BLaER1 (cell line): ENCODE data around the gene PPP6R3.

ENCODE experiments used
- H3K27ac ChIP-seq: shearing (Covaris generic); formaldehyde crosslinking; 2 replicates; pipeline ENCODE4 v1.8.1; 2022
- H3K27me3 ChIP-seq: shearing (Covaris generic); formaldehyde crosslinking; 2 replicates; pipeline ENCODE4 v1.8.1; 2022
- H3K36me3 ChIP-seq: shearing (Covaris generic); formaldehyde crosslinking; 2 replicates; pipeline ENCODE4 v1.8.1; 2022
- H3K4me1 ChIP-seq: shearing (Covaris generic); formaldehyde crosslinking; 2 replicates; pipeline ENCODE4 v1.8.1; 2022
- H3K4me2 ChIP-seq: shearing (Covaris generic); formaldehyde crosslinking; 2 replicates; pipeline ENCODE4 v1.8.1; 2022
- H3K4me3 ChIP-seq: shearing (Covaris generic); formaldehyde crosslinking; 2 replicates; pipeline ENCODE4 v1.8.1; 2022
- H3K9ac ChIP-seq: shearing (Covaris generic); formaldehyde crosslinking; 2 replicates; pipeline ENCODE4 v1.8.1; 2022
- H3K9me3 ChIP-seq: shearing (Covaris generic); formaldehyde crosslinking; 2 replicates; pipeline ENCODE4 v1.8.1; 2022
- H4K20me1 ChIP-seq: shearing (Covaris generic); formaldehyde crosslinking; 2 replicates; pipeline ENCODE4 v1.8.1; 2022
- Cebpa-rat ChIP-seq: shearing (Covaris generic); IDR thresholded peaks from 2 replicates; pipeline ENCODE4 v1.8.1; 2022

Gene PPP6R3

DNA sequence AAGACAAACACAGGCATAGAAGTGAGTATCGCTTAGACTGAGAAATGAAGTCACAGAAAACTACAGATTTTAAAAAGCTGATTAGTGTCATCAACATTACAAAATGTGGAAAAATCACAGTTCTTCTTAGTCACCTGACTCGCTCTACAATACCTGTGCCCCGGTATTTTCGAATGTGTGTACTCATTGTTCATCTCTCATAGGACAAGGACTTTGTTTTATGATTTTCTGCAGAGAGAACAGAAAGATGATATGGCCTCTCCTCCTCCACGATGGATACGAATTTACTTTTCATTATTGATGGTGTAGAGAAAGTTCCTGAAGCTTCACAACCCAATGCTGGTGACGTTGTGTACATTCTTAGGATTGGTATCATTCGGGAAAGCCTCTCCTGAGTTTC lies 194.4 kb downstream of the PPP6R3 start:
- no peaks in the 10 kb centered on the region; the same call in 1 of the 2 replicates for H3K27me3 ChIP-seq
- no peak overlapping the region for H3K9ac ChIP-seq
- H3K4me3 ChIP-seq, result no peak overlapping the region
- H3K27ac ChIP-seq, result no peak overlapping the region
- peaks cover 11% of the 10 kb centered on the region for H4K20me1 ChIP-seq
- peaks cover 20% of the 10 kb centered on the region for H3K9me3 ChIP-seq
- no peak for TF ChIP-seq Cebpa-rat
- H3K4me1 ChIP-seq, result peaks cover 47% of the 10 kb centered on the region
- no peak overlapping the region for H3K4me2 ChIP-seq
- H3K36me3 ChIP-seq, result no peaks in the 10 kb centered on the region

DNA sequence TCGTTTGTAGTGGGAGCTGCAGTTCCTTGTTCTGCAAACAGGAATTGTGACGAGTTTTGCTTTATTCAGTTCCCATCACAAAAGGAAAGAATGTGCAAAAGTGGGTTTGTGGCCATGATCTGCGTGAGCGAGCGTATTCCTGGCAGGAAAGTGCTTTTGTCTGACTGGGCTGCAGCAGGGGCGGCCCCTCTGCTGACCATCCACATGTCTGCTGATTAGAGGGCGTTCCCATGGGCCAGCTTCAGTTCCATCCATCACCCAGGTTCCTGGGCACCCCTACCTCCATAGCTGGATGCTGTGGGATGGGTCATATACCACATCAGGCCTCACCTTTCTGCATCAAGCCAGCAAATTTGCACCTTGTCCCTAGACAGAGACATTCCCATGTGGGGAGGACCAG lies 194.9 kb downstream of the PPP6R3 start:
- TF ChIP-seq Cebpa-rat, result no peak
- peaks cover 51% of the 10 kb centered on the region for H3K4me1 ChIP-seq
- H3K27me3 ChIP-seq, result no peaks in the 10 kb centered on the region; the same call in 1 of the 2 replicates
- H3K4me2 ChIP-seq, result no peak overlapping the region
- no peak overlapping the region for H3K27ac ChIP-seq
- peaks cover 20% of the 10 kb centered on the region for H3K9me3 ChIP-seq
- H3K36me3 ChIP-seq, result no peaks in the 10 kb centered on the region
- H4K20me1 ChIP-seq, result peaks cover 11% of the 10 kb centered on the region
- H3K4me3 ChIP-seq, result no peak overlapping the region
- H3K9ac ChIP-seq, result no peak overlapping the region

DNA sequence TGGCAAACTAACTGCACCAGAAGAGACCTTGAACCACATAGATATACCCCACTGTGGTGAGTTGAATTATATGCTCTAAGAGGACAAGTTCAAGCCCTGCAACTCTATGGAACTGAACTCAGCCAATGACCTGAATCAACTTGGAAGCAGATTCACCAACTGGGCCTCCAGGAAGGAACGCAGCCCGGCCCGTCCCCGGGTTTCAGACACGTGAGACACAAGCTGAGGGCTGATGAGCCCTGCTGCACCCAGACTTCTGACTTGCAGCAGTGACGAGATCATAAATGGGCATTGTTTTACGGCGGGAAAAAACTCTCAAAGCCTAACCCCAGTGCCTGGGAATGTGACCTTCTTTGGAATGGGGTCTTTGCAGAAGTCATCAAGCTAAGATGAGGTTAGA lies 195.3 kb downstream of the PPP6R3 start:
- H3K9me3 ChIP-seq, result peaks cover 20% of the 10 kb centered on the region
- no peaks in the 10 kb centered on the region for H3K36me3 ChIP-seq
- no peak for TF ChIP-seq Cebpa-rat
- no peak overlapping the region for H3K9ac ChIP-seq
- no peak overlapping the region for H3K27ac ChIP-seq
- H3K4me2 ChIP-seq, result no peak overlapping the region
- no peaks in the 10 kb centered on the region; the same call in 1 of the 2 replicates for H3K27me3 ChIP-seq
- H3K4me1 ChIP-seq, result peaks cover 55% of the 10 kb centered on the region
- H3K4me3 ChIP-seq, result no peak overlapping the region
- peaks cover 11% of the 10 kb centered on the region for H4K20me1 ChIP-seq

DNA sequence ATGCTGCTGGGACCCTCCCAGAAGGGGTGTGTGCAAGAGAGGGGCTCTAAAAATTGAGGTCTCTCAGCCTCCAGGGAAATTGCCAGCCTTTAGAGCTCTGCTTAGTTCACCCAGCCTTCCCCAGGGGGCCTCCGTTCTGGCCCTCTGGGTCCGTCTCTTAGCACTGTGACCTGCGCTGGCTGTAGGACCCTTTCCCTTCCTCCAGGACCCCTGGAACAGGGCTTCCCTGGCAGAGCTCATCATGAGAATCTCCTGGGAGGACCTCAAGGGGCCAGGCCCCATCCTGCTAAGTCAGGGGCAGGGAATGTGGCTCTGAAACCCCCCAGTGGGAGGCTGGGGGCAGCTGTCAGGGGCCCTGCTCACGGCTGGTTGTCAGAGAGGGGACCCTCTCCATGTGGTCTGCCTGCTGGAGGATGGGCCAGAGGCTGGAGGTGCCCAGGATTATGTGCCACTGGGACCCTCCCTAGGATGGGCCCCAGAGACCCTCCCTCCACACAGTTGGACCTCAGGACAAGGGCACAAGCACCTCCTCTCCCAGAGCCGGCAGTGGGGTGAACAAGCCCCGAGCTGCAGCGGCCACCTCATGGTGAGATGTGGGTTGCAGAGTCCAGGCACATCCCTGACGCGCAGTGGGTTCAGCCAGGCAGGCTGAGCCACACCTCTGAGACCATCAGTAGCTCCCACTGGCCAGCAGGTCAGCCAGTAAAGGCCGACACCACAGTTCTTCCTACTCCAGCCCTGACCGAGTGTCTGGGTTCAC lies 196.6 kb downstream of the PPP6R3 start:
- Histone ChIP-seq H3K9me3 (peaks cover 24% of the 10 kb centered on the region), H3K27ac (no peak overlapping the region), H3K4me3 (no peak overlapping the region), H3K4me2 (0 out of 2 replicates have a peak overlapping the region, but pooled peaks have one; percentile 7), H3K27me3 (no peaks in the 10 kb centered on the region; the same call in 1 of the 2 replicates), H4K20me1 (peaks cover 11% of the 10 kb centered on the region), H3K4me1 (peaks cover 58% of the 10 kb centered on the region), H3K9ac (no peak overlapping the region), H3K36me3 (no peaks in the 10 kb centered on the region)
- TF ChIP-seq Cebpa-rat, result no peak

DNA sequence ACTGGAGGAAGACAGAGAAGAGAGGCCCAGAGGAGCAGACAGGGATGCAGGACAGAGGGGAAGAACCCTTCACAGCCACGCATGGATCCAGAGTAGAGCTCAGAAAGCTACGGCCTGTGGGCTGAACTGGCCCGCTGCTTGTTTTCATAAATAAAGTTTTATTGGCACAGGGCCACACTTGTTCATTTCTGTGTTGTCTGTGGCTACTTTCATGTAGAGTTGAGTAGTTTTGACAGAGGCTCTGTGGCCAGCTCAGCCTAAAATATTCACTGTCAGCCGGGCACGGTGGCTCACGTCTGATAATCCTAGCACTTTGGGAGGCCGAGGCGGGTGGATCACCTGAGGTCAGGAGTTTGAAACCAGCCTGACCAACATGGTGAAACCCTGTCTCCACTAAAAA lies 197.5 kb downstream of the PPP6R3 start:
- Histone ChIP-seq H3K36me3 (no peaks in the 10 kb centered on the region), H3K9ac (no peak overlapping the region), H3K4me1 (peaks cover 53% of the 10 kb centered on the region), H3K4me2 (peak overlapping the region; percentile 99), H3K4me3 (no peak overlapping the region), H3K9me3 (peaks cover 31% of the 10 kb centered on the region), H4K20me1 (peaks cover 11% of the 10 kb centered on the region), H3K27me3 (no peaks in the 10 kb centered on the region; the same call in 1 of the 2 replicates), H3K27ac (no peak overlapping the region)
- TF ChIP-seq Cebpa-rat, result no peak

DNA sequence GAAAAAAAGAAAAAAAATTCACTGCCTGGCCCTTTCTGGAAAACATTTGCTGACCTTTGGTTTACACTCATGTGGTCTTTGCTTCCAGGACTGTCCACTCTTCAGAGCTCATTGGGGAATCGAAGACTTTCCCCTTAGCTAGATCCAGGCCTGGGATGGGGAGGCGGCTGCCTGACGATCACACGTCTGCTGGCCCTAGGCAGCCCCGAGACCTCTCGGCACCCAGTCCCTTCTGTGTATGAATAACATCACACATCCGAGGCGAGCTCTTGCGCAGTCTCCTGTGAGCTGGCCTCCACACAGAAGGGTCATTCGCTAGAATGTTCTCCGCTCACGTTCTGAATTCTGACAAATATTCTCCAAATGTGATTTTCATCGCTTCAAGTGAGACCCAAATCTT lies 198.1 kb downstream of the PPP6R3 start:
- H3K4me1 ChIP-seq, result peaks cover 56% of the 10 kb centered on the region
- peaks cover 31% of the 10 kb centered on the region for H3K9me3 ChIP-seq
- no peak overlapping the region for H3K27ac ChIP-seq
- H3K27me3 ChIP-seq, result no peaks in the 10 kb centered on the region; the same call in 1 of the 2 replicates
- H3K9ac ChIP-seq, result no peak overlapping the region
- H3K36me3 ChIP-seq, result no peaks in the 10 kb centered on the region
- H4K20me1 ChIP-seq, result peaks cover 14% of the 10 kb centered on the region
- no peak overlapping the region for H3K4me3 ChIP-seq
- no peak for TF ChIP-seq Cebpa-rat
- peak overlapping the region; percentile 99 for H3K4me2 ChIP-seq

DNA sequence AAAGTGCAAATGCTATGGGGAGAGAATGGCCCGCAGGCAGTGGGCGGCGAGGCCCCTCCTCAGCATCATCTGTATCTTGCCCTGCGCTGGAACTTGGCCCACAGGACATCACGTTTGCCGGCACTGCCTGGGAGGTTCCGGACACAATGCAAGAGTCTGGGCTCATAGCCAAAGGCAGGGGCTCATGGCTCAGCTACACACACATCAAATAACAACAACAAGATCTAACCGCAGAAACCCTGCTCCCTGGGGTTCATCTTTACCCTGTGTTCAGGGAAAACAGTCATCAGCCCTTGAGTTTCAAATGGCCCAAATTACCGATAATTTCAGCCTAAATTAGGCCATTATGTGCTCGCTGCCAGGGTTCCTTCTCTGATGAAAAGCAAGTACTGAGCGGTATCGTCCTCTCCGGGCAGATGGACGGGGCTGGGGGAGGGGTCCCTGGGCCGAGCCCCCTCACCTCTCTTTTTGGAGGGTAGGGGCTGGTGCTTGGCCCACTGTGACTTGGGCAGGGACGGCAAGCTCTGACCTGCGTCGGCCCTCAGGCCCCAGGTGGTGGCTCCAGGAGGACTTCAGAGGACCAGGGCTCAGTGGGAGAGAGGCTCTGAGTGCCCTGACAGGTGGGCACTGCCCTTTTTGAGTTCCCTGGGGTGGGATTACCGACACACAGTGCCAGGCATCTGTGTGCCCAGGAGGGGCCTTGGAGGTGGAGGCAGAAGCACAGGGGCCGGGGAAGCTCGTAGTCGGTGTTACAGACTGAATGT lies 198.8 kb downstream of the PPP6R3 start:
- no peaks in the 10 kb centered on the region for H3K36me3 ChIP-seq
- TF ChIP-seq Cebpa-rat, result peak; percentile 34; the same call in 1 of the 2 replicates
- peak overlapping the region; percentile 55 for H3K4me3 ChIP-seq
- H3K27me3 ChIP-seq, result no peaks in the 10 kb centered on the region; the same call in 1 of the 2 replicates
- H3K4me1 ChIP-seq, result peaks cover 63% of the 10 kb centered on the region
- no peak overlapping the region for H3K9ac ChIP-seq
- H3K27ac ChIP-seq, result peak overlapping the region; percentile 65
- peaks cover 31% of the 10 kb centered on the region for H3K9me3 ChIP-seq
- H3K4me2 ChIP-seq, result peak overlapping the region; percentile 99
- H4K20me1 ChIP-seq, result peaks cover 19% of the 10 kb centered on the region

DNA sequence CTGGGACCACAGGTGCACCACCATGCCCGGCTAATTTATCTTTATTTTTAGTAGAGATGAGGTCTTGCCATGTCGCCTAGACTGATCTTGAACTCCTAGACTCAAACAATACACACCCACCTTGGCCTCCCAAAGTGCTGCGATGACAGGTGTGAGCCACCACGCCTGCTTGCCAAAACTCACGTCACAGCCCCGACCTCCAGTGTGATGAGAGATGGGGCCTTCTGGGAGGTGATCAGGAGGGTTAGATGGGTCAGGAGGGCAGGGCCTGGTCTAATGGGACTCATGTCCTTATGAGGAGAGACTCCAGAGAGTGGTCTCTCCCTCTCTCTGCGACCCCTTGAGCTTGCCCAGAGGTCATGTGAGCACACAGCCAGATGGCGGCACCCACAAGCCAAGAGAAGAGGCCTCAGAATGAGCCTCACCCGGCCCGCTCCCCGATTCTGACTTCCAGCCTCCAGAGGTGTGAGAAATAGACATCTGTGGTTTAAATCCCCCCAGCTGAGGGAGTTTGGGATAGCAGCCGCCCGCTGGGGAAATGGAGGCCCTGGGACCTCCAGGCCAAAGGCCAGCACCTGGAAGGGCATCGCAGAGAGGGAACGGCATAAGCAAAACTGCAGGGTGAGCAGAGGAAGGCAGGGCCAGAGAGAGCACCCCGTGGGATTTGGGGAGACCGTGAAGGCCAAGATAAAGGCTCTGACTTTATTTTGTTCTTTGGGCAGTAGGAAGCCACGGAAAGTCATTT lies 199.7 kb downstream of the PPP6R3 start:
- H3K27ac ChIP-seq, result no peak overlapping the region
- H3K9ac ChIP-seq, result no peak overlapping the region
- peaks cover 23% of the 10 kb centered on the region for H3K9me3 ChIP-seq
- H3K4me1 ChIP-seq, result peaks cover 72% of the 10 kb centered on the region
- TF ChIP-seq Cebpa-rat, result no peak
- no peaks in the 10 kb centered on the region; the same call in 1 of the 2 replicates for H3K27me3 ChIP-seq
- peak overlapping the region; percentile 55; the same call in 1 of the 2 replicates for H3K4me3 ChIP-seq
- no peaks in the 10 kb centered on the region for H3K36me3 ChIP-seq
- peak overlapping the region; percentile 99 for H3K4me2 ChIP-seq
- H4K20me1 ChIP-seq, result peaks cover 26% of the 10 kb centered on the region

DNA sequence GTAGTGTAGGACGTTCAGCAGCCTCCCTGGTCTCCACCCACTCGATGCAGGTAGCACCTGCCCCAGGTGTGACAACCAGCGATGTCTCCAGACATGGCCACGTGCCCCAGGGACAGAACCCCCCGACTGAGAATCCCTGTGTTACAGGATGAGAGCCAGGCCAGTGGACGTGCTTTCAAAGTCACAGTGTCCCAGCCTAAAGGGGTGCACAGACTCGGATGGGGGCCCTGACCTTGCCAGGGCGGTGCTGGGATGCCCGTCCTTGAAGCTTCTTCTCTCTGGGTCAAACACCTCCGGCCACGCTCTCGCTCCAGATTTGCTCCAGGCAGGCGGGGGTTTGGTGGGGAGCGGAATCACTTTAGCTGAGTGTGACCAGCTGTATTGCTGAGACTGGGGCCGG lies 200.5 kb downstream of the PPP6R3 start:
- H3K9me3 ChIP-seq, result peaks cover 15% of the 10 kb centered on the region
- peaks cover 73% of the 10 kb centered on the region for H3K4me1 ChIP-seq
- H3K36me3 ChIP-seq, result no peaks in the 10 kb centered on the region
- no peak overlapping the region for H3K4me3 ChIP-seq
- no peak overlapping the region for H3K9ac ChIP-seq
- peaks cover 26% of the 10 kb centered on the region for H4K20me1 ChIP-seq
- no peak for TF ChIP-seq Cebpa-rat
- no peaks in the 10 kb centered on the region; the same call in 1 of the 2 replicates for H3K27me3 ChIP-seq
- H3K27ac ChIP-seq, result no peak overlapping the region
- peak overlapping the region; percentile 99; the same call in 1 of the 2 replicates for H3K4me2 ChIP-seq
